ENCODE results near the gene CPNE8.

CPNE8 gene

DNA sequence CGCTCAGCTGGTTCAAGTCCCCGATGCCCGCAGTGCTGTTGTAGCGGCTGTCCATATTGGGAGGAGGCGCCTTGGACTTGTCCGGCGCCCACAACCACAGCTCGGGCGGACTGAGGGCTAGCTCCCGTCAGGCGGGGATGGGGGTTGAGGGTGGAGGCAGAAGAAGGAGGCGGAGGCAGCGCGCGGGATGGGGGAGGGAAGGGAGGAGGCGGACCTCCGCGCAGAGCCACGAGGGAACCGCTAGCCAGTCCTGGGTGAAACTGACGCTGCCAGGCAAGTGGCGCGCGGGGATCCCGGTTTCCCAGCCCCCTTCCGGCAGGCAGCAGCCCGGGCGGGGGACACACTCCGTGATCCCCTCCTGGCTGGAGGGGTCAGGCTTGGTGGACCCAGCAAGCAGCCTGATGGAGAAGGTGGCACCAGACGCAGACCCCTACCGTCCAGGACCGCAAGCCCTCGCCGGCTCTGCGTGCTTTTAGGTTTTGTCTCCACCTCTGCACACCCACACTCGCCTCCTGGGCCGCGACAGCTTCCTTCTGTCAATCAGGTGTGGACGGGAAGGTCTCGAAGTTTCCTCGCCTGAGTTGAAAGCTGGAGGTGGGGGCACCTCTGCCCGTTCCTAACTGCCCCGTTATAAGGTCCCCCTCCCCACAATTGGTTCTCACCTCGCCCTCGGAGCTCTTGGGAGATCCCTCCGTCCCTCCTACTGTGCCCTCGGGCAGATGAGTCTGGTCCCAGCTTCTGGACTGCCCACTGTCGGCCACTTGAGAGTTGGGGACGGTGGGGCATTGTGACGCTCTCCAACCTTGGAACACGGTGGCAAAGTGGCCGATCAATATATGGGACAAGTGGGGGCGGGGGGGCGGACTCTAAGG is at the start of gene CPNE8:
Gene CPNE8, minus strand, starts transcription at position 112 of the 872 bp plus-strand sequence. Its CDS starts 57 bp downstream, at position 55.
- FAIRE-seq = no peak

DNA sequence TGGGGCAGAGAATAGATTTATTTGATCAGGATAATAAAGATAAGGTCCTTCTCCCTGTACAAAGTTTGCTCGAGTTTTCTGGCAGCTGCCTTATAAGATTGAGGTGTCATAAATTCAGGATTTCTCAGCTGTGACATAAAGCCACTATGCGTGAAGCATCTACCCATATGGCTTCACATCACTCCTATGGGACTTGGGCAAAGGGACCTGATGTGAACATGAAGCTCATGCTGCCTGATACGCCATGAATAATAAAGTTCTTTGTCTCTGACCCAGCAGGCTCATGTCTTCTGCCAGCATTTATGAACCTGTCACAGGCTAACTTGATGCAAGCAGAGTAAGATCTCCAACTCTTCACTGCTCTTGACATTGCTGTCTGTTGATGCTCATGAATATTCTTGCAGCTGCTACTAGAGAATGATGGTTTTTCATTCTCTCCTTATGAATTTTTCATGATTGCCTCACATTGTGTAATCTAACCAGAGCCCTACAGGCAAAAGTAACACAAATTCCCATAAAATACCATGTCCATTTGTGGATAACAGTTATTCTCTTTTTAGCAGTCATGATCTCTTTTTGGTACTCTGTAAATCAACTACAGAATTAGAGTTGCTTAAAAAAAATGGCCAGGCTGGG is 49.0 kb upstream of the CPNE8 start:
- FAIRE-seq = no peak

DNA sequence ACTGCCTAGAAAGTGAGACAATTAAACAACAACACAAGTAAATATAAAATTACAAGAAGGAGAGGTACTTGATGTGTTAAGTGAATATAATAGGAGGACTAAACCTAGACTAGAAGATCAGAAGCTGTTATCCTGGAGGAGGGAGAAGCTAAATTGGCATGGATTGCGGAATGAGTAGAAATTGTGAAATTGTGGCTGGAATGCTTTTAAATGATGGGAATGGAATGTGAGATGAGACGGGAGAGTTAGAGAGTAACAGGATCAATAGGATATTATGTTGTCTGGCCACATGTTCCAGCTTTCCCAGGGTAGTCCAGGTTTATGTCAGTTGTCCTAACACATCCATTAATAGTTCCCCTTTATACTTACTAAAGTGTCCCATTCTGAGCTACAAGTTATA is 44.0 kb upstream of the CPNE8 start:
- no peak for FAIRE-seq

DNA sequence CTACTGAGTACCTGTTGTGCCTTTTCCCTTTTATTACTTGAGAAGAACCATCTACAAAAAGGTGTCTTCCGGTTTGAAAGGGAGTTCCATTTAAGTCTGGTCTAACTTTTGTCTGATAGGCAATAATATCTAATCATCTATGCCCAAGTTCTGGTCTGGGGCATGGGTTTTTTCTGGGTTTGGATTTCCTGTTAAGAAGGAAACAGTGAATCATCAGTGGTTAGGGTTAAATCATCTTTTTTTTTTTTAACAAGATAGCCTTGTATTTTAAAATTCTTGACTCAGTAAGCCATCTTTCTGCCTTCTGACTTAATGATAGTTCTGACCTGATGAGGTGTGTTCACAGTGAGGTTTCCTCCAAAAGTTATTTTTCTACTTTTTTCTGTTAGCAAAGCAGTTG is 29.3 kb upstream of the CPNE8 start:
- no peak for FAIRE-seq

DNA sequence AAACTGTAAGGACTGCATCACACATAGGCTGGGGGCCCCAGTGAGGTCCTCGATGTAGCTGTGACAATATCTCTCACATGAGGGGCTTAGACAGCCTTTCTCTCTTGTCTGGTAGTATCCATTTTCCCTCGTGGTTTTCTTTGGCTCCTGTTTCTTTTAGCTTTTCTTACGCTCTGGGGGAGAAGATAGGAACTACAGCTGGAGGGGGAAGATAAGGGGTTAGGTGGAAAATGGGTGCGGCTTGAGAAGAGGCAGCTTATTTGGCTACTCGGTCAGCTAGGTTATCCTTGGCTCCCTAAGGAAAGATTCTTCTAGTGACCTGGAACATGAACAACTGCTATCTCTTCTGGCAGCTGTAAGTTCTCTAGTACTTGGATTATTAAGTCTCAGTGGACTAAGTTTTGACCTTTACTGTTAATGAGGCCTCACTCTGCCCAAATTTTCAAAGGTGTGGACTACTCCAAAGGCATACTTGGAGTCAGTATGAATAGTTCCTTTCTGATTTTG is 28.7 kb upstream of the CPNE8 start:
- FAIRE-seq = no peak

DNA sequence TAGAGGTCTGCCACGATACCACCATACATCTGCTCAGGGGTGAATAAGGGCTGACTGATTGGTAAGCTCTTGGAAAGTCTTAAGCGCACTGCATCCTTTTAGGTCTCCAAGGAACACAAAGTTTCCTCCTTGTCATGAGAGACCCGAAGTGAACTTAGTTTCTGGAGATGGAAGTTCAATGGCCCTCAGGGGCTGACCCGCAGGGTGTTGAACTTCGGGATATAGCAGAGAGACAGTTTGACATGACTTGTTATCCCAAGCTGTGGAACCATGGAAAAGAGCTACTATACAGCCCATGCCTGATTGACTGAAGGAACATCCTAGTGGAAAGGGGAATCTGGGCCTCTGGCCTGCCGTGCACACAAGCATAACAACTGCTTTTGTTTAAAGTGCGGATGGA is 26.9 kb upstream of the CPNE8 start:
- FAIRE-seq = no peak

DNA sequence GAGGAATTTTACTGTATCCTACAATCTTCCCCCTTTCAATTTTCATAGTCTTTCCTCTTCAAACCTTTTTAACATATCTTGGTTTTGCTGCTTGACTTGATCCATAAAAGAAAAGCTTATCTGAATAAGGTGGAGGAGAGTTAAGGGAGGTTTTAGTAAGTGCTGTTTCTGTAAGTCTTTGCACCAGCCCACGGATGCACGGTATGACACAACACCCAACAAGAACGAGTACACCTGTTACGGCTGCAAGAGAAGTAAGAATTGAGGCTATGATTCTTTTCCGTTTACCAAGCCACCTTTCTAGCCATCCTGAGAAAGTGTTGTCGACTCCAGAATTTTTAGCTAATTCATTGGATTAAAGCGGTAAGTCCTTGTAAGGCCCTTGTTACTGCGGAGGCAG is 26.1 kb upstream of the CPNE8 start:
- peak; percentile 13 for FAIRE-seq

DNA sequence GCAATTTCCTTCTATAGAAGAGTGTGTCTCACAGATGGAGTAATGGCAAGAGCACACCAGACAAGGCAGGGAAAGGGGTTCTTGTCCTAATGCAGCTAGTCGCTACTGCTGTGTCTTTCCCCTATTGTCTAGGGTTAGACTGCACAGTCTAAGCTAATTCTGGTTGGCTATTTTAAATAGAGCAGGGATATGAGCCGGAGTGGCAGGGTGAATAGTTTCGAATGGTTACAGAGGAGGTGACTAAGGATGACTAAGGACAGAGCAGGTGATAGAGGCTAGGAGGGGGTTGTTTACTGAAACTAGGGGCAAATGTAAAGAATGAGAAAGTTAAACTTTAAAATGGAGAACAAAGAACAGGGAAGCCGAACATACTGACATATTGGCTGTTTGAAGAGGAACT is 25.6 kb upstream of the CPNE8 start:
- no peak for FAIRE-seq

DNA sequence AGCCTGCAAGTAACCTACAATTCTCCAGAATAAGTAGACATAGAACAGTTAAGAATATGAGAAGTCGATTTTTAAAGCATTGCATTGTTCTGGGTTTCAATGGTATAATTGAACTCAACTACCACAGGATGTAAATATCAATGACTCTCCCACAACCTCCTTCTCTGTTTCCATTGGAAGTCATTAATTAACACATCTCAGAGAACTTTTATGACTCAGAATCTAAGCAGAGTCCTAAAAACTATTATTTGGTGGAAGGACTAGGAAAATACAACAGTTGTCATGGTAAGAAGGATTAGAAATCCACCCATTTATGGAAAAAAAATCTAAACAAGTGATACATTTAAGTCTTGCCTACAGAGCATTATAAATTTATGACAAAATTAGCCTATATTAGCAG is 21.1 kb upstream of the CPNE8 start:
- no peak for FAIRE-seq

GRCh38 chr12:38921025-38921677 is 15.8 kb upstream of the CPNE8 start:
- FAIRE-seq = peak; percentile 98

DNA sequence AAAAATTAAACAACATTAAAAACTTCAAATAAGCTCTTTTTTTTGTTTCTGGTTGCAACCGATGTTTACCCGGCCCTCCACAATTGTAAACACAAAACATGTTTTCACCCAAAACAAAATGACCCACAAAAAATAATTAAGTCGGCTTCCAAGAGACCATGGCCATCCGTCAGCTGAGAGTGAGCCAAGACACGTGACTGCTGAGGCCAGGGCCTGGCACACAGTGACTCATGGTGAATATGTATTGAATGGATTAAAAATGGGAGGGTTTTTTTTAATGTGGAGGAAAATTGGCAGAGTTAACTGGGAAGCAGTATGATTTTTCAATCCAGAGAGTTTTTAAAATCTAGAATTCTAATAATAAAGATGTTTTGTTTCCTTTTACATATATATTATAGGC is 13.8 kb upstream of the CPNE8 start:
- no peak for FAIRE-seq

GRCh38 chr12:38915429-38916182 is 10.2 kb upstream of the CPNE8 start:
- no peak for FAIRE-seq

DNA sequence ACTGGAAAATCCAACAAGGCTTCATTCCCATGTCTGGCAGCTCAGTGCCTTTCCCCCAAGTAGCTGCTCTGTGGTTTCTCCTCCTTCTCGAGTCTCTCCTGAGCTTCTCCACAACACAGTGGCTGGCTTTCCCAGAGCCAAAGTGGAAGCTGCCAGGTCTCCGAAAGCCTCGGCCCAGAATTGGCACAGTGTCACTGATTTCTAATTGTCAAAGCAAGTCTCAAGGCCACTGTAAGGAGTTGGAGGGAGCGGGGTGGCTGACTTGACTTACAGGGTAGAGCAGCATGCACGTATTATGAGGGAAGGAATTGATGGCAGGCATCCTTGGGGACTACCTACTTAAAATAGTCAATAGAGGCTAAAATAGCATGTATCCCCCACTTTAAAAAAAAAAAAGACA is 6.7 kb upstream of the CPNE8 start:
- no peak for FAIRE-seq

DNA sequence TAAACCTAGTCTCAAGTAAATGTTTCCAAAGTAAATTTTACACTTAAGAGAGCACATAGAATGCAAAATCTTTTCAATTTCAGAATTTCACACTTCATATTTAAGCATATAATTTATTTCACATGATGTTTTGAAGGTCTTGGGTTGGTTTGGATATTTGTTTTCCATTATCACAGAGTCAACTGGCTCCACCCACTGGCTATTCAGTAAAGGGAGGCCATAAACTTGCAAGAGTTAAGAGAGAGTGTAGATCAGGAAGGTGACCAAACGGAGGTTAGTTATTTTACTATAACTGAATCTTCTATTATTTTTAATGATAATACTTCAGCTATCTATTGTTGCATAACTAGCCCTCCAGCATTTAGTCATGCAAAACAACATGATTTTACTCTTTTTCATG is 6.2 kb upstream of the CPNE8 start:
- no peak for FAIRE-seq

- no peak for FAIRE-seq
These were observed 2.0 kb upstream of the CPNE8 start for GRCh38 chr12:38907201-38907923.

GRCh38 chr12:38906482-38907200 is 1.2 kb upstream of the CPNE8 start:
- no peak for FAIRE-seq

GRCh38 chr12:38904537-38905479 is 583 bp downstream of the CPNE8 start:
- FAIRE-seq = no peak

GRCh38 chr12:38903596-38903995 is 1.8 kb downstream of the CPNE8 start:
- FAIRE-seq = no peak

DNA sequence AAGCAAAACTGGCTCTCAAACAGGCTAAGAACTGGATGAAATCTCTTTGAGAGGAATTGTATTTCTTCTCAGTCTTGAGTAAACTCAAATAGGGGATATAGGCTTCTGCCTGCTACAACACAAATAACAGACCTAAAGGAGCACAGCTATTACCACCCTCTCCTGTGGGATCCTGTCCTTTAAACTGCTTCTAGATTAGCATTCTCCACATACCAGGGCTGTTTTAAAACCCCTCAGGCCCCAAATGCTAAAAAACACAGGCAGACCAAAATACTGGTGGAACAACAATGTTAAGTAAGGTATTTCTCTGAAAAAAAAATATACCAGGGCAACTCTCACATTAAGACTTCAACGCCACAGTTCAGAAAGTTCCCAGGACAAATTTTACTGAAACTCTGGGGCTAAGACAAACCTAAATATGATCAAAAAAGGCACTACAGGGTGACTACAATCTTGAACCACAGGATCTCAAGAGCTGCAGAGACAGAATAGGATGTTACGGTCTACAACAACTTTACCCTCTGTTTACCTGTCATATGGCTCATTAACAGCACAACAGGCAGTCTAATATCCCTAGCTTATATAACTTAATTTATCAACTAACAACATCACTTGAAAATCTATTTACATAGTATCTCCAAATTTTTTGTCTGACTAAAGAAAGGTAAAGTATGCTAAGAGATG is 7.2 kb downstream of the CPNE8 start:
- FAIRE-seq = no peak

- FAIRE-seq = no peak
These were observed 9.9 kb downstream of the CPNE8 start for GRCh38 chr12:38895446-38895845.

All from islet of Langerhans (tissue), 1 donor.